Adrenal gland (tissue), 5 donors: Measurements from ENCODE around the gene PKMYT1.

Experiments used
- POLR2A ChIP-seq, 2 donors: fragments of 450-650 bp; IDR thresholded peaks; one replicate each; pipeline ENCODE4 v1.6.1; 2017; ENCODE audit warnings: antibody characterized with exemption in 2 of 2, mild to moderate bottlenecking in 2 of 2, moderate library complexity in 1 of 2
- TF ChIP-seq, protein P1 (sequence below), 6 experiments: fragments of 450-650 bp in 4 of 6; fragments of 200-600 bp in 2 of 6; sonication (generic) in 1 of 6; IDR thresholded peaks; 1 replicate in 5 of 6; 2 replicates in 1 of 6; pipeline versions ENCODE4 v1.5.1 to v1.8.0; 2016 to 2021; ENCODE audit warnings: antibody characterized with exemption in 6 of 6, mild to moderate bottlenecking in 2 of 6, moderate library complexity in 1 of 6
- donor health status: DM: no; HTN: no; CAD: no.

DNA sequence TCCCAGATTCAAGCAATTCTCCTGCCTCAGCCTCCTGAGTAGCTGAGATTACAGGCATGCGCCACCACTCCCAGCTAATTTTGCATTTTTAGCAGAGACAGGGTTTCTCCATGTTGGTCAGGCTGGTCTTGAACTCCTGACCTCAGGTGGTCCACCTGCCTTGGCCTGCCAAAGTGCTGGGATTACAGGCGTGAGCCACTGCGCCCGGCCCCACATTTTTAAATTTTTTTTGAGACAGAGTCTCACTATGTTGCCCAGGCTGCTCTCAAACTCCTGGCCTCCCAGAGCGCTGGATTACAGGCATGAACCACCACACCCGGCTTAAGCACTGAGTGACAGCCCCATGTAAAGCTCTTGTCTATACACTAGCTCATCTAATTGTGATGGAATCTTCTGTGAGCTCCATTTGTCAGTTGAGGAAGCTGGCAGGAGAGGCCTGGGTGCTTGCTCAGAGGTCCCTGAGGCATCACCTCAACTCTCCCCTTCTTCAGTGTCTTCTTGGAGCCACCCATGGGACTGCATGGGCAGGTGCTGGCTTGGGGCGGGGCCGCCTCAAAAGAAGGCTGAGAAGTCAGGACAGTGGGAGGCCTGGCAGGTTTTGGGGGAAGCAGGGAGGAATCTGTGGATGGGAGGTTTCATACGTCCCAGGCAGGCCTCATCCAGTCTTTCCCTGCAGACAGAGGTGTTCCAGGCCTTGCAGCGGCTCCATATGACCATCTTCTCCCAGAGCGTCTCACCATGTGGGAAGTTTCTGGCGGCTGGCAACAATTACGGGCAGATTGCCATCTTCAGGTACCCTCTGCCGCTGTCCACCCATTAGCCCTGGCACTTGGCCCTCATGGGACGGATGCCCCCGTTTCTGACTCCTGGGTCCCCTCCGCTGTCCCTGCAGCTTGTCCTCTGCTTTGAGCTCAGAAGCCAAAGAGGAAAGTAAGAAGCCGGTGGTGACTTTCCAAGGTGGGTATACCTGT is 45.1 kb upstream of the PKMYT1 start:
- no peak for TF ChIP-seq POLR2A (IDR thresholded peaks at IDR 0.05)
- TF ChIP-seq, protein P1, sequence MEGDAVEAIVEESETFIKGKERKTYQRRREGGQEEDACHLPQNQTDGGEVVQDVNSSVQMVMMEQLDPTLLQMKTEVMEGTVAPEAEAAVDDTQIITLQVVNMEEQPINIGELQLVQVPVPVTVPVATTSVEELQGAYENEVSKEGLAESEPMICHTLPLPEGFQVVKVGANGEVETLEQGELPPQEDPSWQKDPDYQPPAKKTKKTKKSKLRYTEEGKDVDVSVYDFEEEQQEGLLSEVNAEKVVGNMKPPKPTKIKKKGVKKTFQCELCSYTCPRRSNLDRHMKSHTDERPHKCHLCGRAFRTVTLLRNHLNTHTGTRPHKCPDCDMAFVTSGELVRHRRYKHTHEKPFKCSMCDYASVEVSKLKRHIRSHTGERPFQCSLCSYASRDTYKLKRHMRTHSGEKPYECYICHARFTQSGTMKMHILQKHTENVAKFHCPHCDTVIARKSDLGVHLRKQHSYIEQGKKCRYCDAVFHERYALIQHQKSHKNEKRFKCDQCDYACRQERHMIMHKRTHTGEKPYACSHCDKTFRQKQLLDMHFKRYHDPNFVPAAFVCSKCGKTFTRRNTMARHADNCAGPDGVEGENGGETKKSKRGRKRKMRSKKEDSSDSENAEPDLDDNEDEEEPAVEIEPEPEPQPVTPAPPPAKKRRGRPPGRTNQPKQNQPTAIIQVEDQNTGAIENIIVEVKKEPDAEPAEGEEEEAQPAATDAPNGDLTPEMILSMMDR (IDR thresholded peaks at IDR 0.05): no peak
